Measurements from ENCODE around the gene FSTL4.

Gene FSTL4

GRCh38 chr5:133274597-133274935 is 337.8 kb downstream of the FSTL4 start:
- DNase-seq (ENCODE audit: low read depth in 4 of 4, low spot score in 1 of 4) = no peak

GRCh38 chr5:133273661-133274596 is 338.4 kb downstream of the FSTL4 start:
- DNase-seq (ENCODE audit: low read depth in 4 of 4, low spot score in 1 of 4) = no peak

DNA sequence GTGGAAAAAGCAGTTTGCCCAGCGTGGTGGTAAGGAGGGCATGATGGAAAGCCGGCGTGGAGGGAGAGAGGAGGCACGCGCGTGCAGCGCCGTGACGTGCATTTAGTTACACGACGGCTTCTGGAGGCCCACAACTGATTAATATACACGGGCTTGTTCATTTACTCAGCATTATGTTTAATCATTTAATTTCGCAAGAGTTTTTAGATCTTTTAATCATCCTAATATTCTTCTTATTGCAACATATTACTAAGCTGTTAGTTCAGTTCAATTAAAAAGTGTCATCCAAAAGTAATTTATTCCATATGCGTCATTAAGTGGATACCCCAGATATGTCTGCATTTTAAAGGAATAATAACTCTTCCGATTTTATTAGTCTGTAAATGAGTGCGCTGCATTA is 340.0 kb downstream of the FSTL4 start:
- DNase-seq (ENCODE audit: low read depth in 4 of 4, low spot score in 1 of 4) = no peak

DNA sequence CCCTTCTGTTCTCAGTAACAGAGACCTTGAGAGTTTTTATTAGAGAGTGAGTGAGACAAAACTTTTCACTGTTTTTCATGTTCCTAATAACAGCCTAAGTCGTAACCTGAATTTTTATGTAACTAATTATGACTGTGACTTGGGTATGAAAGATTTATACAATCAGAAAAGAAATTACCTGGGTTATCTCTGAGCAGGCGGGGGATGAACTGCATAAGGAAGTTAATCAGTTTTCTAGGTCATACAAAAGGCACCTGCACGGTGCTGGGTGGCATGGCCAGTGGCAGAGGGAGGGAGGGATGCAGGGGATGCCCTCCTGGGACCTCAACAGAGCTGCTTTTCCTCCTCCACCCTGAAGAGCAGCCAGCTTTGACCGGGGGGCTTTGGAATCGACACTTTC is 340.7 kb downstream of the FSTL4 start:
- no peak for DNase-seq (ENCODE audit: low read depth in 4 of 4, low spot score in 1 of 4)

DNA sequence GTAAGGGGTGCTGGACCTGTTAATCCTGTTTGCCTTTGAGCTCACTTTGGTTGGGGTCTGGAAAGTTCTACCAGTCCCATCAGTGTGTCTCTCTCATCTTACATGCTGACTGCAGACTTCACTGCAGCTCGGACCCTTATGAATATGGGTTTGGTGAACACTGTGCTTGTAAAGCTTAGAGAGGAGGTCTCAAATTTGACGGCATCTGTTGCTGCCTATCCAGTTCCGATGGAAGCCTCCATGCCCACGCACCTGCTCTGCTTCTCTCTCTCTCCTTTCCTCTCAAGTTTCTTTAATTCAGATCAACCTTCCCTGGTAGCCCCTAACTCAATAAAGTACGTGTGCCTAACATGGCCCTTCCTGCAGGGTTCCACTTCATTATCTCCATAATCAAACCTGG is 342.6 kb downstream of the FSTL4 start:
- no peak for DNase-seq (ENCODE audit: low read depth in 4 of 4, low spot score in 1 of 4)

DNA sequence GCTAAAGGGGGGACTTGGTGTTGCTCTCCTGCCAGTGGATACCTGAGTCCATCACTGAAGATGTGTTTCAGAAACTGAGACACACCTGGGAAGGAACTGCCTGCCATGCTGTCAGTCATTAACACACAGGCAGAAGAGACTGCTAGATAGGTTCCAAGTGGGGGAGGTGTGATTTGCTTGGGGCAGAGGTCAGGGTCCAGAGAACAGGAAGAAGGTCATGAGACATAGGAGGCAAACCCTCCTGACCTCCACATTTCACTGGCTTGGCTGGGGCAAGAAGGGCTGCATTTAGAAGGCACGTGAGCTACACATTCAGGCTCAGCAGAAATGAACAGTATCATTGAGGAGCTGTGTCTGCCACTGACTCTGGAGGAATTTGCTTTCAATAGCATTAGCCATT is 344.7 kb downstream of the FSTL4 start:
- no peak for DNase-seq (ENCODE audit: low read depth in 4 of 4, low spot score in 1 of 4)

- no peak for DNase-seq (ENCODE audit: low read depth in 4 of 4, low spot score in 1 of 4)
Observed at GRCh38 chr5:133266966-133267365, 345.4 kb downstream of the FSTL4 start.

- no peak for DNase-seq (ENCODE audit: low read depth in 4 of 4, low spot score in 1 of 4)
Observed at GRCh38 chr5:133266527-133266878, 345.8 kb downstream of the FSTL4 start.

GRCh38 chr5:133265720-133266526 is 346.4 kb downstream of the FSTL4 start:
- DNase-seq (ENCODE audit: low read depth in 4 of 4, low spot score in 1 of 4) = no peak

DNA sequence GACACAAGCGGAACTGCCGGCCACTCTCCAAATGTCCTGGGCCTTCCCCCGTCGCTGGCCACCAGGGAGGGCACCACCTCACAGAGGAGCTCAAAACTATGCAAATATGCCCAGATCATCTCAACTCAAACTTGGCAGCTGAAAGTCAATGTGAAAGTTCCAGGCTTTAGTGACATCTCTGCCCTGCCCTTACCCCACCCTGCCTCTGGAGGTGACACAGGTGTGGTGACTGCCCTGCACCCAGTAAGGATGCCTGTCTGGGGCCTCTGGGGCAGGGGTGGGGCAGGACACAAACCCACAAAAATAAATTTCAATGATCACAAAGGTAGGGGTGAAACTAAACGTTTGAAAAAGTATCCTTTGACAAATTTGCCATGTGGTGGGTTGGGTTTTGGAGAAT is 347.1 kb downstream of the FSTL4 start:
- no peak for DNase-seq (ENCODE audit: low read depth in 4 of 4, low spot score in 1 of 4)

GRCh38 chr5:133262690-133263089 is 349.7 kb downstream of the FSTL4 start:
- DNase-seq (ENCODE audit: low read depth in 4 of 4, low spot score in 1 of 4) = no peak

- DNase-seq (ENCODE audit: low read depth in 4 of 4, low spot score in 1 of 4) = no peak
Observed at GRCh38 chr5:133261993-133262392, 350.3 kb downstream of the FSTL4 start.

DNA sequence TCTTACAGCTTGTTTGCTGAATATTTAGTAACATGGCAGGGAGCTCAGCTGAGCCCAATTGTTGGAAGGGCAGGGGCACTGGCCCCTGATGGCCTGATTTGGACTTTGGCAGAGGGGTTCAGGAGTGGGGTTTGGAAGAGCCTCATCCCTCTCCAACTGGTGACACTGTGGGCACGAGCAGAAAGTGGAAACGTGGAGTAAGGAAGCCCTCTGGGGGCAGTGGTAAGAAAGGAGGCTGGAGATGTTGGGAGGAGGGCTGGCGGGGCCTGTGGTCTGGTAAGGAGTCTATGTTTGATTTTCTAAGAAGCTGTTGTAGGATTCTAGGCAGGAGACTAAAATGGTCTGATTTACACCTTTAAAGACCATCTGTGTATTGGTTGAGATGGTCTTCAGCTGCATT is 351.6 kb downstream of the FSTL4 start:
- no peak for DNase-seq (ENCODE audit: low read depth in 4 of 4, low spot score in 1 of 4)

GRCh38 chr5:133259199-133259997 is 352.9 kb downstream of the FSTL4 start:
- no peak for DNase-seq (ENCODE audit: low read depth in 4 of 4, low spot score in 1 of 4)

GRCh38 chr5:133257977-133258376 is 354.4 kb downstream of the FSTL4 start:
- no peak for DNase-seq (ENCODE audit: low read depth in 4 of 4, low spot score in 1 of 4)

DNA sequence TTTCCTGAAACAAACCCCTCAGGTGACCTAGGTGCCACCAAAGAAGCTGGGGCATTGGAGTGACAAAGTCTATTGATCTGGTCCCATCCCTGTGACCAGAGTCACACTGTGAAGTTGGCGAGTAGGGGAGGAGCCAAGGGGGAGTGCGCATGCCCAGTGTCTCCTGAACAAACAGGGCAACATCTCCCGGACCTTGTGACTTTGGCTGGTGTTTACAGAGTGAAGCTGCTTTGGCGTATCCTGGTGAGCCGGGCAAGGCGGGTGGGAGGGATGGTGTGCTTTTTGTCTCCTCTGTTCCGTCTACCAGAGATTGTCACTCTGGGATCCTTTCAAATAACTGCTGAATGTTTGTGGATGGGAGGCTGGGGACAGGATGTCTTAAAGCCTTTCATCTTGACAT is 356.1 kb downstream of the FSTL4 start:
- DNase-seq (ENCODE audit: low read depth in 4 of 4, low spot score in 1 of 4) = no peak

DNA sequence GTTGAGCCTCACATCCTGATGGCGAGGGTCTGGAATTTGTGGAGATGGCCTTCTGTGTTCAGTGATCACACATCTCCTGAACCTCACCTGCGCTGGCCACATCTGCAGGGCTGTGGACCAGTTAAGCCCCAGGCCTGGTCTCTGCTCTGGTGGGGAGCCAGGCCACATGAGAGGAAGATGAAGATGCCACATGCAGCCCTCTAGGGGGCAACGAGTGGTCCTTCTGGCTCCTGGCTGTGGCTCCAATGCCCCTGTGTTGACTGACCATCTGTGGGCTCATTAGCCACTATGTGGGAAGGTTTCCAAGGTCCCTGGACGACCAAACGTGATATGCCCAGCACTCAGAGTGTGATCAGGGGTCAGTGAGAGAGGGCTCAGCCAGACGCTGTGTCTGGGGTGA is 357.5 kb downstream of the FSTL4 start:
- DNase-seq (ENCODE audit: low read depth in 4 of 4, low spot score in 1 of 4) = no peak

- DNase-seq (ENCODE audit: low read depth in 4 of 4, low spot score in 1 of 4) = no peak
Observed at GRCh38 chr5:133253671-133254070, 358.7 kb downstream of the FSTL4 start.

DNA sequence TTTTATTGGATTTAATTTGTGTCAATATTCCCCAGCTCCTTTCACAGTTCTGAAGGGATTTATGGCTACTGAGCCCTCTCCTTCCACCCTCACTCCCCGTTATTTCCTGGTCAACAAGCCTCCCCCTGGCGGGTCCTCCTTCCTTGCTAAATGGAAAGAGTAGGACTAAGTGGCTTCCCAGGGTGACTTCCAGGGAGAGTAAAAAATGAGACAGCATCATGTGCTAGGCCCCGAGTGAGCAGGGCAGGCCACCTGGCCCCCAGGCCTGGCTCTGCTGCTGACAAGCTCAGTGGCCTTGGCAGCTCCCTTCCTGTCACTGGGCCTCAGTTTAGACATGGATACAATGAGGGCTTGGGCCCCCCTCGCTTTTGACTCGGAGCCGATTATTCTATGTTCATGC is 359.3 kb downstream of the FSTL4 start:
- DNase-seq (ENCODE audit: low read depth in 4 of 4, low spot score in 1 of 4) = no peak

GRCh38 chr5:133252133-133252480 is 360.2 kb downstream of the FSTL4 start:
- no peak for DNase-seq (ENCODE audit: low read depth in 4 of 4, low spot score in 1 of 4)

DNA sequence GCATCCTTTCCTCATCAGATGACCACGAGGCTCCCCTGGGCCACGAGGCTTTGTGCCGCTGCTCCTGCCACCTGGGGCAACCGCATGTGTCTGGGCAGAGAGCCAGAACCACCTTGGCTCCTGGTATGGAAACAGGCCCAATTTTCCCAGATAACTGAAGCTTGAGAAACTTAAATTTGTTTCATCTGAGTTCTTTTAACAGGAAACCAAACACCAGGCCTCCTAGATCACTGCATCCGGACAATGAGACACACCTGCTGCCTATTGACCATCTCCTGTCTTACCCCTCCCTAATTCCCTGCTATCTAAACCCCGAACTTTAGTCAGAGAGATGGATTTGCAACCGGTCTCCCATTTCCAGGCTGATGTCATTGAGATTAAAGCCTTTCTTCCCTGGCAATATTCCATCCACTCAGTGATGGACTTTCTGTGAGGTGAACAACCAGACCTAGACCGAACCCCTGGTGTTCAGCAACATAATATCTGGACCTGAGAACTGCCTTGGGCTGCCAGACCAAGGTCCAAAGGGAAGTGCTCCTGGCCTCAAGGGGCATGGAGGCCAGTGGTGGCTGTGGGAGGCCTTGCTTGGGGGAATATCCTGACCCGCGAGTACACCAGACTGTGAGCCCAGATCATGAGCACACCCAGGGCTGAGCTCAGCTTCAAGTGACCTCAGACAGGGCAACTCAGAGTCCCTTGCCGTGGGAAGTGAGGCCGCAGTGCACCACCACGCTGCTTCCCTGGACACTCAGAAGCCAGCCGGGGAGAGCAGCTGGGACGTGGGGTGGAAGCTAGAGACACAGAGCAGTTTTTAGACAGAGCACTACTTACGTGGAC is 360.8 kb downstream of the FSTL4 start:
- DNase-seq (ENCODE audit: low read depth in 4 of 4, low spot score in 1 of 4) = no peak
